Left ventricle myocardium inferior (tissue), 1 donor: ENCODE measurements around the gene GAS6. TPM values are rescaled to one million over a fixed set of nuclear protein-coding genes. Genes with fewer than 3 reads are reported as not detected.

Experiments used
- DNase-seq: peaks from one replicate; pipeline ENCODE4 v3.0.0-alpha.2; 2020
- H3K27ac ChIP-seq: fragments of 200-600 bp; replicated peaks from 2 replicates; pipeline ENCODE4 v1.8.0; 2021
- H3K27me3 ChIP-seq: fragments of 200-600 bp; 2 replicates; pipeline ENCODE4 v1.8.0; 2021; ENCODE audit warnings: low read depth
- H3K36me3 ChIP-seq: fragments of 200-600 bp; 2 replicates; pipeline ENCODE4 v1.8.0; 2021
- H3K4me1 ChIP-seq: fragments of 200-600 bp; 2 replicates; pipeline ENCODE4 v1.8.0; 2021
- H3K4me3 ChIP-seq: fragments of 200-600 bp; 2 replicates; pipeline ENCODE4 v1.8.0; 2021; ENCODE audit warnings: mild to moderate bottlenecking, moderate library complexity
- H3K9me3 ChIP-seq: fragments of 200-600 bp; replicated peaks from 2 replicates; pipeline ENCODE4 v1.8.0; 2021
- intact Hi-C: fragments of 100-400 bp; cut with micrococcal nuclease; formaldehyde crosslinking; loops from one replicate; pipeline ENCODE4 v1.11.0; 2022
- total RNA-seq: library from RNA; stranded (reverse); fragmentation: NEBNext Ultra II Directional; extraction: Animal tissue kit (Norgen Biotek cat#: 25700); gene quantifications from one replicate; pipeline ENCODE4 v1.2.1, GENCODE V29; 2021
- TF ChIP-seq, protein P1 (sequence below): fragments of 200-600 bp; IDR thresholded peaks from 2 replicates; pipeline ENCODE4 v1.8.0; 2021; ENCODE audit warnings: antibody characterized with exemption, mild to moderate bottlenecking, borderline replicate concordance
- donor health status: DM: no; HTN: yes; CAD: no; lungs with severe emphysema.

Gene GAS6
- total RNA-seq, 1 donor from 2014 or later, result 186 TPM

GRCh38 chr13:113897966-113898365 lies 34.1 kb upstream of the GAS6 start:
- intact Hi-C loops, result no loop called here
- H3K4me1 ChIP-seq, result peaks cover 13% of the 10 kb centered on the region
- no peak overlapping the region for H3K4me3 ChIP-seq
- DNase-seq, result no peak
- H3K27ac ChIP-seq, result no peak overlapping the region
- no peaks in the 10 kb centered on the region for H3K9me3 ChIP-seq
- no peaks in the 10 kb centered on the region for H3K27me3 ChIP-seq
- H3K36me3 ChIP-seq, result no peaks in the 10 kb centered on the region
- TF ChIP-seq, protein P1, sequence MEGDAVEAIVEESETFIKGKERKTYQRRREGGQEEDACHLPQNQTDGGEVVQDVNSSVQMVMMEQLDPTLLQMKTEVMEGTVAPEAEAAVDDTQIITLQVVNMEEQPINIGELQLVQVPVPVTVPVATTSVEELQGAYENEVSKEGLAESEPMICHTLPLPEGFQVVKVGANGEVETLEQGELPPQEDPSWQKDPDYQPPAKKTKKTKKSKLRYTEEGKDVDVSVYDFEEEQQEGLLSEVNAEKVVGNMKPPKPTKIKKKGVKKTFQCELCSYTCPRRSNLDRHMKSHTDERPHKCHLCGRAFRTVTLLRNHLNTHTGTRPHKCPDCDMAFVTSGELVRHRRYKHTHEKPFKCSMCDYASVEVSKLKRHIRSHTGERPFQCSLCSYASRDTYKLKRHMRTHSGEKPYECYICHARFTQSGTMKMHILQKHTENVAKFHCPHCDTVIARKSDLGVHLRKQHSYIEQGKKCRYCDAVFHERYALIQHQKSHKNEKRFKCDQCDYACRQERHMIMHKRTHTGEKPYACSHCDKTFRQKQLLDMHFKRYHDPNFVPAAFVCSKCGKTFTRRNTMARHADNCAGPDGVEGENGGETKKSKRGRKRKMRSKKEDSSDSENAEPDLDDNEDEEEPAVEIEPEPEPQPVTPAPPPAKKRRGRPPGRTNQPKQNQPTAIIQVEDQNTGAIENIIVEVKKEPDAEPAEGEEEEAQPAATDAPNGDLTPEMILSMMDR, result no peak

DNA sequence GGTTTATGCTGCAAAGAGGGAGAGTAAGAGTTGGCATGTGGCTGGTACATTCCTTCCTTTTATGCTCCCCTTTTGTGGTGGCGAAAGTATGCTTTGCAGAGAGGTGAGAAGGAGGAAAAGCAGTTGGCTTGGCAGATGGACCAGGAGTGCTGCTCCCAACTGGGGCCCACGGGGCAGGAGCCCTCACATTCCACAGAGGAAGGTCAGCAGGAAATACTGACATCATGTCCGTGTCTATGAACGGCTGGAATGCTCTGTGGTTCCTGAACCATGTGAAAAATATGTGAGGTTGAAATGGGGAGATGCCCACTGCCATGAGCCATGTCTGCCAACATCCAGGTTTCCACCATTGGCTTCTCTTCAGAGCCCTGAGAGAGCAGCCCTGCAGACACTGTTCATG lies 33.3 kb upstream of the GAS6 start:
- H3K4me1 ChIP-seq, result peaks cover 11% of the 10 kb centered on the region
- peaks cover 6% of the 10 kb centered on the region for H3K9me3 ChIP-seq
- TF ChIP-seq, protein P1, result no peak
- DNase-seq, result no peak
- intact Hi-C loops, result no loop called here
- no peaks in the 10 kb centered on the region for H3K27me3 ChIP-seq
- no peak overlapping the region for H3K27ac ChIP-seq
- H3K4me3 ChIP-seq, result no peak overlapping the region
- no peaks in the 10 kb centered on the region for H3K36me3 ChIP-seq

- intact Hi-C loops, result no loop called here
- TF ChIP-seq, protein P1, result no peak
- Histone ChIP-seq H3K4me3 (no peak overlapping the region), H3K9me3 (peaks cover 11% of the 10 kb centered on the region), H3K36me3 (no peaks in the 10 kb centered on the region), H3K27me3 (no peaks in the 10 kb centered on the region), H3K27ac (no peak overlapping the region), H3K4me1 (peaks cover 11% of the 10 kb centered on the region)
- no peak for DNase-seq
Measured at GRCh38 chr13:113895436-113895835, 31.6 kb upstream of the GAS6 start.

DNA sequence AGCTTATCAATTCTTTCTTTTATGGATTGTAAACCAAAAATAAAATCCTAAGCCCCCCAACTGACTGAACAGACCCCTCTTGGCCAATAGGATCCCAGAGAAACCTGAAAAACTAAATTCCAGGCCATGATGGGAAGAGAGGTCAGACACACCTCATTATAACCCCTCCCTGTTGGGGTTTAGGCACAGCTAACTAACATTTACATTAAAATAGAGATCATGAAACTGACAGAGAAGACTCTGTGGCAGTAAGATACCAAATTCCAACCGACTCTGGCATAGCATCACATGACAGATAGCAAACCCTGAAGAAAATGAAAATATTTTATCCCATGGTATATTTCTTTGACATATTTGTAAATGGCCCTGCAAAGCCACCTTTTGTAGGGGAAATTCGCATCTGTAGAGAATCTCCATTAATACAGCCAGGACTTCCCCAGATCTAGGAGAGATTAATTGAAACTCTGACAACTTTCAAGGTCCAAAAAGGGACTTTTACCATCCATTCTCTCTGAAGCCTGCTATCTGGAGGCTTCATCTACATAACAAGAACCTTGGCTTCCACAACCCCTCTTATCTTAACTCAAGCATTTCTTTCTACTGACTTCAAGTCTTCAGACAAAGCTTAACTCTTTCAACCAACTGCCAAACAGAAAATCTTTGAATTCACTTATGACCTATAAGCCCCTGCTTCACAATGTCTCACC lies 27.1 kb upstream of the GAS6 start:
- no peak for DNase-seq
- no peak overlapping the region for H3K27ac ChIP-seq
- H3K36me3 ChIP-seq, result no peaks in the 10 kb centered on the region
- H3K9me3 ChIP-seq, result peaks cover 11% of the 10 kb centered on the region
- peaks cover 12% of the 10 kb centered on the region for H3K4me1 ChIP-seq
- intact Hi-C loops, result no loop called here
- TF ChIP-seq, protein P1, result no peak
- no peaks in the 10 kb centered on the region for H3K27me3 ChIP-seq
- no peak overlapping the region for H3K4me3 ChIP-seq

GRCh38 chr13:113889467-113889866 lies 25.6 kb upstream of the GAS6 start:
- Histone ChIP-seq H3K36me3 (no peaks in the 10 kb centered on the region), H3K4me1 (peaks cover 12% of the 10 kb centered on the region), H3K4me3 (no peak overlapping the region), H3K27me3 (no peaks in the 10 kb centered on the region), H3K9me3 (peaks cover 11% of the 10 kb centered on the region), H3K27ac (no peak overlapping the region)
- DNase-seq, result no peak
- intact Hi-C loops, result no loop called here
- TF ChIP-seq, protein P1, result no peak
